ENCODE measurements around the gene LEMD1.

GRCh38 chr1:205353612-205354011, 68.2 kb downstream of the LEMD1 start:
- TF ChIP-seq CTCF (IDR thresholded peaks at IDR 0.05; ENCODE audit: low read length) (no peak), EZH2phosphoT487 (IDR thresholded peaks at IDR 0.05; ENCODE audit: low read length) (no peak), EZH2 (optimal IDR thresholded peaks at IDR 0.05; ENCODE audit: low read depth, low read length) (no peak)
